DMS53 (cell line): Measurements from ENCODE around the gene CC2D2B.
"Not testable (repeated sequence)": the region's sequence is repeated elsewhere in the genome, so short reads cannot be mapped to it uniquely, and the experiment has no call there.

ENCODE experiments used
- DNase-seq: peaks from one replicate; lab custom pipeline; 2025; lab: John Stamatoyannopoulos, UW

Gene CC2D2B

GRCh38 chr10:95908450-95908849 is 675 bp downstream of the CC2D2B start:
- no peak for DNase-seq

GRCh38 chr10:95909561-95909960 is 1.8 kb downstream of the CC2D2B start:
- no peak for DNase-seq

GRCh38 chr10:95916039-95916438 is 8.3 kb downstream of the CC2D2B start:
- not testable (repeated sequence) for DNase-seq

- DNase-seq, result no peak
These were observed 13.1 kb downstream of the CC2D2B start for GRCh38 chr10:95920798-95921426.

GRCh38 chr10:95925033-95925432 is 17.3 kb downstream of the CC2D2B start:
- no peak for DNase-seq

GRCh38 chr10:95935429-95935828 is 27.7 kb downstream of the CC2D2B start:
- DNase-seq, result no peak

GRCh38 chr10:95941115-95941514 is 33.3 kb downstream of the CC2D2B start:
- no peak for DNase-seq

- no peak for DNase-seq
These were observed 55.6 kb downstream of the CC2D2B start for GRCh38 chr10:95963202-95963990.

GRCh38 chr10:95963991-95964389 is 56.2 kb downstream of the CC2D2B start:
- no peak for DNase-seq

- DNase-seq, result no peak
These were observed 57.0 kb downstream of the CC2D2B start for GRCh38 chr10:95964756-95965155.

- no peak for DNase-seq
These were observed 68.8 kb downstream of the CC2D2B start for GRCh38 chr10:95976362-95977229.

- DNase-seq, result no peak
These were observed 74.4 kb downstream of the CC2D2B start for GRCh38 chr10:95982200-95982599.

GRCh38 chr10:95987685-95988426 is 80.1 kb downstream of the CC2D2B start:
- DNase-seq, result no peak

GRCh38 chr10:95988702-95989101 is 80.9 kb downstream of the CC2D2B start:
- peak; percentile 61 for DNase-seq

GRCh38 chr10:95994376-95994775 is 86.6 kb downstream of the CC2D2B start:
- not testable (repeated sequence) for DNase-seq

- no peak for DNase-seq
These were observed 90.5 kb downstream of the CC2D2B start for GRCh38 chr10:95998255-95998784.

- no peak for DNase-seq
These were observed 106.2 kb downstream of the CC2D2B start for GRCh38 chr10:96013956-96014355.

- DNase-seq, result no peak
These were observed 106.8 kb downstream of the CC2D2B start for GRCh38 chr10:96014473-96015102.

GRCh38 chr10:96017191-96017687 is 109.5 kb downstream of the CC2D2B start:
- peak; percentile 85 for DNase-seq

- DNase-seq, result no peak
These were observed 113.6 kb downstream of the CC2D2B start for GRCh38 chr10:96021332-96021731.

- no peak for DNase-seq
These were observed 115.0 kb downstream of the CC2D2B start for GRCh38 chr10:96022739-96023138.
